ENCODE results near the gene POLR1A. TPM values are rescaled to one million over a fixed set of nuclear protein-coding genes. Genes with fewer than 3 reads are reported as not detected.

POLR1A gene
- polyA plus RNA-seq, 2 of the 4 experiments (the other 2 are of a cell fraction), result 22.8 to 55.7 TPM

- ATAC-seq (no peak), FAIRE-seq (no peak), DNase-seq (ENCODE audit: low read depth in 1 of 2, low spot score in 1 of 2) (no peak)
- Histone ChIP-seq H3K9me3 (no peaks in the 10 kb centered on the region), H3K4me2 (no peak overlapping the region), H3K4me3 (no peak overlapping the region), H3K27ac (no peak overlapping the region), H3K4me1 (no peaks in the 10 kb centered on the region)
- TF ChIP-seq, protein P1, sequence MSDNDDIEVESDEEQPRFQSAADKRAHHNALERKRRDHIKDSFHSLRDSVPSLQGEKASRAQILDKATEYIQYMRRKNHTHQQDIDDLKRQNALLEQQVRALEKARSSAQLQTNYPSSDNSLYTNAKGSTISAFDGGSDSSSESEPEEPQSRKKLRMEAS (IDR thresholded peaks at IDR 0.05), result no peak
- TF ChIP-seq BHLHE40 (IDR thresholded peaks at IDR 0.05; ENCODE audit: low read depth, low read length) (no peak), RARB (CRISPR knock-in tag; IDR thresholded peaks at IDR 0.05) (no peak), ESRRA (IDR thresholded peaks at IDR 0.05; ENCODE audit: borderline replicate concordance, low read length) (no peak), E2F6 (IDR thresholded peaks at IDR 0.05; ENCODE audit: borderline replicate concordance, low read depth) (no peak), ZFP36 (IDR thresholded peaks at IDR 0.05; ENCODE audit: borderline replicate concordance, partially characterized antibody) (no peak), TP53 (CRISPR knock-in tag; IDR thresholded peaks at IDR 0.05) (no peak), FOSL2 (IDR thresholded peaks at IDR 0.05) (no peak), FOSL2 (CRISPR knock-in tag; IDR thresholded peaks at IDR 0.05) (no peak), NR3C1 (IDR thresholded peaks at IDR 0.05) (no peak), JUN (IDR thresholded peaks at IDR 0.05) (no peak), EP300 (IDR thresholded peaks at IDR 0.05) (no peak), SMC3 (IDR thresholded peaks at IDR 0.05) (no peak), HES2 (IDR thresholded peaks at IDR 0.05) (no peak), HDAC2 (IDR thresholded peaks at IDR 0.05) (no peak), CHD4 (IDR thresholded peaks at IDR 0.05; ENCODE audit: borderline replicate concordance) (no peak)
- TF ChIP-seq, protein P2, sequence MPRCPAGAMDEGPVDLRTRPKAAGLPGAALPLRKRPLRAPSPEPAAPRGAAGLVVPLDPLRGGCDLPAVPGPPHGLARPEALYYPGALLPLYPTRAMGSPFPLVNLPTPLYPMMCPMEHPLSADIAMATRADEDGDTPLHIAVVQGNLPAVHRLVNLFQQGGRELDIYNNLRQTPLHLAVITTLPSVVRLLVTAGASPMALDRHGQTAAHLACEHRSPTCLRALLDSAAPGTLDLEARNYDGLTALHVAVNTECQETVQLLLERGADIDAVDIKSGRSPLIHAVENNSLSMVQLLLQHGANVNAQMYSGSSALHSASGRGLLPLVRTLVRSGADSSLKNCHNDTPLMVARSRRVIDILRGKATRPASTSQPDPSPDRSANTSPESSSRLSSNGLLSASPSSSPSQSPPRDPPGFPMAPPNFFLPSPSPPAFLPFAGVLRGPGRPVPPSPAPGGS (IDR thresholded peaks at IDR 0.05), result no peak
- POLR2A ChIA-PET, result no interaction called here
- CTCF ChIA-PET, result interaction anchor here (0.6 to 5.7 kb wide), 8 partner anchors 12 to 330 kb away, joined by 3 to 36 read pairs (median 7); partner anchors contain the start of gene ST3GAL5
- WGBS (ENCODE audit: missing lambda C conversion rate), result 94% methylated on average over 10 of the region's 10 CpGs
Measured at GRCh38 chr2:86054535-86055082, 51.1 kb downstream of the POLR1A start.

DNA sequence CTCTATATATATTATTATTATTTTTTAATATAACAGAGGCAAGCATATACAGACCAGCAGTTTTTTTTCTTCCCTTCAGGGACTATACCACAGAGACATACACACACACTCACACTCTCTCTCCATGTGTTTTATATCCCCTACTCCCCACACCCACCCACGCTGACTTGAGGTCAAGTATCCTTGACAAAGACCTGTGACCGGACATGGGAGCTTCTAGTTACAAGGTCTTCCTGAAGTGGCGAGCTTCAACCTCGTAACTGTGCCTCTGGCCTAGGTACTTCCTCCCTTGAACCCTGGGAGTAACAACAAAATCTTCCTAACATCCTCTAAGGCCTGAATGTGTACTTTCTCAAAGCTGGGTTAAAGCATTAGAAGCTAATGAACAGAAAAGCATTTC, 52.5 kb downstream of the POLR1A start:
- DNase-seq (ENCODE audit: low read depth in 1 of 2, low spot score in 1 of 2) (no peak), FAIRE-seq (no peak), ATAC-seq (no peak)
- H3K27ac ChIP-seq, result no peak overlapping the region
- CTCF ChIA-PET, result interaction anchor here (0.6 to 5.7 kb wide), 8 partner anchors 11 to 226 kb away, joined by 3 to 36 read pairs (median 4); partner anchors contain the start of gene ST3GAL5
- TF ChIP-seq TFCP2L1 (CRISPR knock-in tag; IDR thresholded peaks at IDR 0.05) (no peak), CBX8 (IDR thresholded peaks at IDR 0.05) (no peak), JUN (IDR thresholded peaks at IDR 0.05) (no peak), RAD21 (conservative IDR thresholded peaks at IDR 0.05 in 1 of 2, IDR thresholded peaks at IDR 0.05 in 1 of 2) (no peak), KDM1A (IDR thresholded peaks at IDR 0.05; ENCODE audit: low read depth) (no peak), RCOR1 (IDR thresholded peaks at IDR 0.05; ENCODE audit: low read depth, low read length) (no peak), CHD4 (IDR thresholded peaks at IDR 0.05; ENCODE audit: borderline replicate concordance) (no peak), CEBPB (IDR thresholded peaks at IDR 0.05) (no peak), HES2 (IDR thresholded peaks at IDR 0.05) (no peak)
- TF ChIP-seq, protein P3, sequence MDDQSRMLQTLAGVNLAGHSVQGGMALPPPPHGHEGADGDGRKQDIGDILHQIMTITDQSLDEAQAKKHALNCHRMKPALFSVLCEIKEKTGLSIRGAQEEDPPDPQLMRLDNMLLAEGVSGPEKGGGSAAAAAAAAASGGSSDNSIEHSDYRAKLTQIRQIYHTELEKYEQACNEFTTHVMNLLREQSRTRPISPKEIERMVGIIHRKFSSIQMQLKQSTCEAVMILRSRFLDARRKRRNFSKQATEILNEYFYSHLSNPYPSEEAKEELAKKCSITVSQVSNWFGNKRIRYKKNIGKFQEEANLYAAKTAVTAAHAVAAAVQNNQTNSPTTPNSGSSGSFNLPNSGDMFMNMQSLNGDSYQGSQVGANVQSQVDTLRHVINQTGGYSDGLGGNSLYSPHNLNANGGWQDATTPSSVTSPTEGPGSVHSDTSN (IDR thresholded peaks at IDR 0.05), result no peak
- no peak overlapping the region for H3K4me3 ChIP-seq
- no peak overlapping the region for H3K4me2 ChIP-seq
- no peaks in the 10 kb centered on the region for H3K9me3 ChIP-seq
- POLR2A ChIA-PET, result no interaction called here
- WGBS (ENCODE audit: missing lambda C conversion rate), result 97% methylated on average over 4 of the region's 4 CpGs
- no peaks in the 10 kb centered on the region for H3K4me1 ChIP-seq

All from A549 (cell line).